DOHH2 (cell line): ENCODE measurements around the gene MLH3.

Experiments
- H3F3A ChIP-seq: fragments of 200-600 bp; sonication (generic), shearing (Covaris generic); 2 replicates; pipeline ENCODE4 v1.6.0; 2016; ENCODE audit warnings: antibody characterized with exemption, mild to moderate bottlenecking; ENCODE audit not compliant: control insufficient read depth, insufficient read depth
- H3K27ac ChIP-seq: fragments of 200-600 bp; sonication (generic); 2 replicates; pipeline ENCODE4 v1.5.1; 2014; ENCODE audit warnings: low read depth, mild to moderate bottlenecking, low read length, moderate library complexity
- H3K27me3 ChIP-seq: fragments of 200-600 bp; sonication (generic); 2 replicates; pipeline ENCODE4 v1.6.1; 2014; ENCODE audit warnings: mild to moderate bottlenecking, low read length, mixed read lengths; ENCODE audit not compliant: control insufficient read depth
- H3K36me3 ChIP-seq: fragments of 200-600 bp; sonication (generic); 2 replicates; pipeline ENCODE4 v1.6.1; 2014; ENCODE audit warnings: mild to moderate bottlenecking, low read length, moderate library complexity, mixed read lengths; ENCODE audit not compliant: control insufficient read depth
- H3K4me1 ChIP-seq: fragments of 200-600 bp; sonication (generic); 2 replicates; pipeline ENCODE4 v1.6.1; 2014; ENCODE audit warnings: mild to moderate bottlenecking, low read length, mixed read lengths; ENCODE audit not compliant: control insufficient read depth
- H3K4me2 ChIP-seq: fragments of 200-600 bp; sonication (generic); 2 replicates; pipeline ENCODE4 v1.6.0; 2014; ENCODE audit warnings: mild to moderate bottlenecking, low read length, moderate library complexity
- H3K4me3 ChIP-seq: fragments of 200-600 bp; sonication (generic); 2 replicates; pipeline ENCODE4 v1.5.1; 2014; ENCODE audit warnings: mild to moderate bottlenecking, low read length, mixed read lengths
- H3K79me2 ChIP-seq: fragments of 200-600 bp; sonication (generic); 2 replicates; pipeline ENCODE4 v1.6.1; 2014; ENCODE audit warnings: mild to moderate bottlenecking, low read length, mixed read lengths; ENCODE audit not compliant: control insufficient read depth
- H3K9me2 ChIP-seq: fragments of 200-600 bp; sonication (generic); replicated peaks from 2 replicates; pipeline ENCODE4 v1.6.1; 2014; ENCODE audit warnings: mild to moderate bottlenecking, low read length, mixed read lengths; ENCODE audit not compliant: control insufficient read depth
- H3K9me3 ChIP-seq: fragments of 200-600 bp; sonication (generic); 2 replicates; pipeline ENCODE4 v1.6.1; 2014; ENCODE audit warnings: antibody characterized with exemption, low read length, mixed read lengths; ENCODE audit not compliant: control insufficient read depth, insufficient read depth
- H4K20me1 ChIP-seq: fragments of 200-600 bp; sonication (generic); 2 replicates; pipeline ENCODE4 v1.6.0; 2014; ENCODE audit warnings: low read depth, mild to moderate bottlenecking, antibody characterized with exemption, low read length, moderate library complexity; ENCODE audit not compliant: control insufficient read depth, insufficient read depth
- CTCF ChIP-seq: fragments of 200-600 bp; sonication (generic); IDR thresholded peaks from one replicate; pipeline ENCODE4 v1.5.1; 2014; ENCODE audit warnings: antibody characterized with exemption, mild to moderate bottlenecking, low read depth, low read length; ENCODE audit not compliant: poor library complexity, severe bottlenecking
- EZH2phosphoT487 ChIP-seq: fragments of 200-600 bp; sonication (generic); IDR thresholded peaks from 2 replicates; pipeline ENCODE4 v1.6.1; 2017; ENCODE audit warnings: borderline replicate concordance, mild to moderate bottlenecking, antibody characterized with exemption, low read length, moderate library complexity, mixed read lengths

The MLH3 gene

GRCh38 chr14:75060420-75060819, 9.2 kb upstream of the MLH3 start:
- H3K9me3 ChIP-seq = no peaks in the 10 kb centered on the region
- H3K27ac ChIP-seq = no peak overlapping the region
- H3K36me3 ChIP-seq = peaks cover 29% of the 10 kb centered on the region
- peaks cover 31% of the 10 kb centered on the region for H3K79me2 ChIP-seq
- H3K4me2 ChIP-seq = no peak overlapping the region
- H4K20me1 ChIP-seq = no peaks in the 10 kb centered on the region
- H3K4me1 ChIP-seq = peaks cover 11% of the 10 kb centered on the region
- TF ChIP-seq EZH2phosphoT487 (no peak), CTCF (no peak)
- H3K9me2 ChIP-seq = no peaks in the 10 kb centered on the region
- H3K27me3 ChIP-seq = no peaks in the 10 kb centered on the region
- no peak overlapping the region for H3K4me3 ChIP-seq
- H3F3A ChIP-seq = no peaks in the 10 kb centered on the region

GRCh38 chr14:75059642-75060041, 8.4 kb upstream of the MLH3 start:
- Histone ChIP-seq H3K9me3 (no peaks in the 10 kb centered on the region), H3K27ac (no peak overlapping the region), H4K20me1 (no peaks in the 10 kb centered on the region), H3K36me3 (peaks cover 30% of the 10 kb centered on the region), H3K4me3 (no peak overlapping the region), H3K79me2 (peaks cover 31% of the 10 kb centered on the region), H3K4me1 (peaks cover 11% of the 10 kb centered on the region), H3F3A (no peaks in the 10 kb centered on the region), H3K9me2 (no peaks in the 10 kb centered on the region), H3K27me3 (no peaks in the 10 kb centered on the region), H3K4me2 (no peak overlapping the region)
- TF ChIP-seq EZH2phosphoT487 (no peak), CTCF (no peak)

GRCh38 chr14:75054421-75054820, 3.2 kb upstream of the MLH3 start:
- Histone ChIP-seq H3K79me2 (peaks cover 22% of the 10 kb centered on the region), H3F3A (peaks cover 13% of the 10 kb centered on the region), H3K27me3 (no peaks in the 10 kb centered on the region), H3K9me3 (no peaks in the 10 kb centered on the region), H3K27ac (no peak overlapping the region), H4K20me1 (no peaks in the 10 kb centered on the region), H3K4me1 (peaks cover 20% of the 10 kb centered on the region), H3K9me2 (no peaks in the 10 kb centered on the region), H3K4me2 (no peak overlapping the region), H3K36me3 (peaks cover 12% of the 10 kb centered on the region), H3K4me3 (no peak overlapping the region)
- TF ChIP-seq CTCF (no peak), EZH2phosphoT487 (no peak)
